AG04449 (cell line): Measurements from ENCODE around the gene BANF1.

Experiments used
- CTCF ChIA-PET: fragments of 350-600 bp; formaldehyde crosslinking; extraction: SDS; loops from one replicate; lab custom pipeline; 2021; ENCODE audit warnings: antibody characterized with exemption; lab: Yijun Ruan, JAX
- POLR2A ChIA-PET: fragments of 400-600, 350-600 bp; formaldehyde crosslinking; extraction: SDS; loops from one replicate; lab custom pipeline; 2020; ENCODE audit warnings: antibody characterized with exemption, inconsistent platforms; lab: Yijun Ruan, JAX
- DNase-seq: peaks from one replicate; pipeline ENCODE4 v3.0.0-alpha.2; 2010; ENCODE audit warnings: low read depth, low spot score
- H3K4me3 ChIP-seq: 2 replicates; pipeline ENCODE4 v1.5.1; 2011; ENCODE audit warnings: low read depth, mild to moderate bottlenecking, control low read depth, low read length
- CTCF ChIP-seq: IDR thresholded peaks from one replicate; pipeline ENCODE4 v1.5.1; 2011; ENCODE audit warnings: mild to moderate bottlenecking, moderate library complexity, low read length, control low read depth, inconsistent platforms; ENCODE audit not compliant: insufficient read depth; ENCODE audit errors: missing control alignments

BANF1 gene

GRCh38 chr11:66001942-66002647 lies at the start of gene BANF1, which contains the start of gene EIF1AD:
Gene BANF1 (plus strand): TSS chr11:66002503. CDS start chr11:66003251, 748 bp downstream.
Gene EIF1AD (minus strand): TSS chr11:66002157. CDS start chr11:66000389, 1,768 bp downstream.
- POLR2A ChIA-PET: interaction anchor here (0.5 to 1.4 kb wide), 7 partner anchors 9 to 142 kb away, joined by 3 to 6 read pairs (median 4); partner anchors contain the start of genes EFEMP2 and MUS81
- no peak for TF ChIP-seq CTCF
- peak within 1 kb of the TSS; percentile 94 for H3K4me3 ChIP-seq
- CTCF ChIA-PET: interaction anchor here (0.9 to 4.6 kb wide), 7 partner anchors 10 to 117 kb away, joined by 3 to 23 read pairs (median 3); partner anchors contain the start of gene CST6
- DNase-seq: peak; percentile 88

GRCh38 chr11:65953471-65953870 lies 48.8 kb upstream of the BANF1 start:
- ChIA-PET CTCF (interaction anchor here (1.0 kb wide), 1 partner anchor 69 kb away, joined by 5 read pairs; no protein-coding TSS in a partner anchor), POLR2A (no interaction called here)
- no peak overlapping the region for H3K4me3 ChIP-seq
- no peak for DNase-seq
- no peak for TF ChIP-seq CTCF

DNA sequence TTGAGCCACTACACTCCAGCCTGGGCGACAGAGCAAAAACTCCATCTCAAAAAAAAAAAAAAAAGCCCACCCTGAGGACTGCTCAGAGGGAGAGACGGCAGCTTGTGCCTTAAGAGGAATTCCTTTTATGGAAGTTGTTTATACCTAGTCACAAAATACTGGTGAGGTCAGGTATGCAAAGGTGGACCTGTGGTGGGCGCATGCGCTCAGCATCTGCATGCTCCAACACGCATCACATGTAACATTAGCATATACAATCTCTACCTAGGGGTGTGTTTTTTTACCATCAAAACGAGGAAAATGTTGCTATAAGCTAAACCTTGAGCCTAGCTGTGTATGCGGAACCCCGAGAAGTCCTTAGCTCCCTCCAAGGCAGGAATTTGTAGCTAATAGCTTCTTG lies 47.5 kb upstream of the BANF1 start:
- CTCF ChIA-PET: interaction anchor here (0.8 to 0.9 kb wide), 2 partner anchors 66 kb away, joined by 3 to 4 read pairs; partner anchors contain the start of gene FIBP
- no peak for DNase-seq
- no peak for TF ChIP-seq CTCF
- no peak overlapping the region for H3K4me3 ChIP-seq
- POLR2A ChIA-PET: interaction anchor here (1.0 kb wide), 1 partner anchor 66 kb away, joined by 4 read pairs; no protein-coding TSS in a partner anchor

DNA sequence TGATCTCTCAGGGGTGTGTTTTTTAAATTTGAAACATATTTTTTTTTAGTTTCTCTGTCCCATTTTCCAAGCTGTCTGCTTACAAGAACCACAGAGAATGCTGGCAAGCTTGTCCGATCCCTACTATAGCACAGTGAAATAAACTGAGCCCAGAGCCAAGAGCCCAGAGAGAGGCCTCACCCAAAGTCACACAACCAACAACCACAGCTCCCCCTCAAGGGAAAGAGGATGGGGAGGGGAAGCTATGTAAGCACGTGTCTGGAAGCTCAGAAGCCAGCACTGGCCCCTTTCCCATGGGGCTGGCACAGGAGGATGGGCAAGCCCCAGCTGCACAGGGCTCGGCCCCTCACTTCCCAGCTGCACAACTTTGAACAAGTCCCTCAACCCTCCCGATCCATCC lies 44.0 kb upstream of the BANF1 start:
- no peak overlapping the region for H3K4me3 ChIP-seq
- ChIA-PET POLR2A (no interaction called here), CTCF (interaction anchor here (0.9 to 44.9 kb wide), 3 partner anchors 30 to 98 kb away, joined by 4 to 1090 read pairs (median 5); partner anchors contain the start of genes CCDC85B, CTSW, EFEMP2 and FIBP)
- TF ChIP-seq CTCF: no peak
- no peak for DNase-seq

DNA sequence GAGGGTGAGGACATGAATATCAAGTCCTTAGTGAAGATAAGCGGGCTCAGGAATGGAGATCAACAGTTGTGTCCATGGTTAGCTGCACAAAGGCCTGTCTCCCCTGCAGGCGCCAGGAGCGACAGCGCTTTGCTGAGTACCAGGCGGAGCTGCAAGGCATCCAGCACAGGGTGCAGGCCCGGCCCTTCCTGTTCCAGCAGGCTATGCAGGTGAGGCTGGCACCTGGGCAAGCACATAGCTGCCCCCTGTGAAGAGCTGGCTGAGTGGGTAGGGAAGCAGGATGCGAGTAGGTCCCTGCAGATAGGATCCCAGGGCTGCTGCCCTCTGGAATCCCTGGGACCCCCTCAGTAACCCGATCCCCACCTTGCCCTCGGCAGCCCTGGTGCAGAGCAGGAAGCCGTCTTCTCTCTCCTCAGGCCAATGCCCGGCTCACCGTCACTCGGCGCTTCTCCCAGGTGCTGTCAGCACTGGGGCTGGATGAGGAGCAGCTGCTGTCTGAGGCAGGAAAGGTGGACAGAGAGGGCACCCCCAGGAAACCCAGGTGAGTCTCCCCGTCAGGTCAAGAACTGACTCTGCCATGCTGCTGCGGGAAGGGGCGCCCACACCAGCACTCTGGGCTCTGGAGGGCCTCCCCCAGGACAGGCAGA lies 43.4 kb upstream of the BANF1 start:
- no peak overlapping the region for H3K4me3 ChIP-seq
- POLR2A ChIA-PET: no interaction called here
- no peak for DNase-seq
- CTCF ChIA-PET: interaction anchor here (0.9 to 44.9 kb wide), 3 partner anchors 30 to 99 kb away, joined by 4 to 1090 read pairs (median 5); partner anchors contain the start of genes CCDC85B, CTSW, EFEMP2 and FIBP
- TF ChIP-seq CTCF: no peak
